Mesenchymal stem cell (in vitro differentiated cells and primary cell): Measurements from ENCODE around the gene MYO1E.

Experiments
- DNase-seq: peaks from one replicate; pipeline ENCODE4 v3.0.0-alpha.2; 2013
- H2AFZ ChIP-seq: one replicate; pipeline ENCODE4 v1.6.1; 2013; ENCODE audit warnings: low read depth, mild to moderate bottlenecking, control low read depth, inconsistent platforms, low read length, moderate library complexity
- H2AK5ac ChIP-seq: 2 replicates; pipeline ENCODE4 v1.6.1; 2013; ENCODE audit warnings: low read length, moderate library complexity, mild to moderate bottlenecking, inconsistent platforms; ENCODE audit not compliant: severe bottlenecking
- H2BK120ac ChIP-seq: one replicate; pipeline ENCODE4 v1.6.1; 2013; ENCODE audit warnings: low read depth, mild to moderate bottlenecking, inconsistent platforms, low read length, moderate library complexity
- H2BK12ac ChIP-seq, 2 experiments: one replicate each; pipeline ENCODE4 v1.6.1; 2013; ENCODE audit warnings: inconsistent platforms in 2 of 2, low read length in 2 of 2, mild to moderate bottlenecking in 2 of 2, moderate library complexity in 2 of 2, control low read depth in 1 of 2
- H2BK15ac ChIP-seq: one replicate; pipeline ENCODE4 v1.6.1; 2013; ENCODE audit warnings: mild to moderate bottlenecking, low read depth, inconsistent platforms; ENCODE audit not compliant: poor library complexity, severe bottlenecking
- H2BK5ac ChIP-seq: 2 replicates; pipeline ENCODE4 v1.6.1; 2013; ENCODE audit warnings: low read depth, mild to moderate bottlenecking, low read length, control low read depth, inconsistent platforms; ENCODE audit not compliant: poor library complexity, severe bottlenecking
- H3K14ac ChIP-seq, 2 experiments: one replicate each; pipeline ENCODE4 v1.6.1; 2013; ENCODE audit warnings: inconsistent platforms in 2 of 2, low read length in 2 of 2, control low read depth in 1 of 2, mild to moderate bottlenecking in 1 of 2, moderate library complexity in 1 of 2
- H3K18ac ChIP-seq, 2 experiments: one replicate each; pipeline ENCODE4 v1.6.1; 2013; ENCODE audit warnings: inconsistent platforms in 2 of 2, low read length in 2 of 2, control low read depth in 1 of 2, low read depth in 1 of 2, mild to moderate bottlenecking in 1 of 2
- H3K23ac ChIP-seq, 2 experiments: one replicate each; pipeline ENCODE4 v1.6.1; 2013; ENCODE audit warnings: inconsistent platforms in 2 of 2, low read length in 2 of 2, mild to moderate bottlenecking in 2 of 2, moderate library complexity in 2 of 2, control low read depth in 1 of 2
- H3K27ac ChIP-seq: 2 replicates; pipeline ENCODE4 v1.5.1; 2013; ENCODE audit warnings: mild to moderate bottlenecking, moderate library complexity, low read length, control low read depth, inconsistent platforms; ENCODE audit not compliant: poor library complexity, severe bottlenecking
- H3K27me3 ChIP-seq, 2 experiments: 2 replicates each; pipeline versions ENCODE4 v1.6.1 to v1.7.0; 2013; ENCODE audit warnings: low read length in 2 of 2, mild to moderate bottlenecking in 2 of 2, moderate library complexity in 2 of 2, control low read depth in 1 of 2, inconsistent platforms in 1 of 2; ENCODE audit not compliant: control insufficient read depth in 1 of 2, insufficient read depth in 1 of 2
- H3K36me3 ChIP-seq, 2 experiments: 2 replicates each; pipeline versions ENCODE4 v1.6.1 to v1.7.0; 2013; ENCODE audit warnings: low read length in 2 of 2, control low read depth in 1 of 2, inconsistent platforms in 1 of 2, low read depth in 1 of 2, mild to moderate bottlenecking in 1 of 2; ENCODE audit not compliant: insufficient read depth in 2 of 2, control insufficient read depth in 1 of 2
- H3K4ac ChIP-seq, 2 experiments: one replicate each; pipeline ENCODE4 v1.6.1; 2013; ENCODE audit warnings: inconsistent platforms in 2 of 2, low read length in 2 of 2, mild to moderate bottlenecking in 2 of 2, moderate library complexity in 2 of 2, control low read depth in 1 of 2, low read depth in 1 of 2
- H3K4me1 ChIP-seq: 2 replicates; pipeline ENCODE4 v1.6.1; 2013; ENCODE audit warnings: low read depth, low read length, control low read depth; ENCODE audit not compliant: control insufficient read depth, insufficient read depth
- H3K4me2 ChIP-seq: 2 replicates; pipeline ENCODE4 v1.6.1; 2013; ENCODE audit warnings: low read length, mild to moderate bottlenecking, inconsistent platforms; ENCODE audit not compliant: poor library complexity, severe bottlenecking
- H3K4me3 ChIP-seq, 2 experiments: 2 replicates each; pipeline versions ENCODE4 v1.5.1 to v1.7.0; 2013; ENCODE audit warnings: low read length in 2 of 2, mild to moderate bottlenecking in 2 of 2, control low read depth in 1 of 2, low read depth in 1 of 2; ENCODE audit not compliant: insufficient read depth in 1 of 2
- H3K79me1 ChIP-seq: replicated peaks from 2 replicates; pipeline ENCODE4 v1.6.1; 2013; ENCODE audit warnings: mild to moderate bottlenecking, control low read depth, low read length, inconsistent platforms; ENCODE audit not compliant: poor library complexity, severe bottlenecking
- H3K9ac ChIP-seq: 2 replicates; pipeline ENCODE4 v1.7.0; 2013; ENCODE audit warnings: mild to moderate bottlenecking, low read length, moderate library complexity
- H3K9me3 ChIP-seq: 2 replicates; pipeline ENCODE4 v1.7.0; 2013; ENCODE audit warnings: mild to moderate bottlenecking, low read length; ENCODE audit not compliant: control insufficient read depth
- H4K8ac ChIP-seq: one replicate; pipeline ENCODE4 v1.6.1; 2013; ENCODE audit warnings: inconsistent platforms, mild to moderate bottlenecking, low read length, moderate library complexity
- H4K91ac ChIP-seq: one replicate; pipeline ENCODE4 v1.6.1; 2013; ENCODE audit warnings: mild to moderate bottlenecking, low read length, inconsistent platforms
- WGBS: methylation state at CpG from one replicate; pipeline ENCODE4 v1.1.7; 2013; ENCODE audit warnings: mixed read lengths; 5-methylcytosine and 5-hydroxymethylcytosine counted together

The MYO1E gene

DNA sequence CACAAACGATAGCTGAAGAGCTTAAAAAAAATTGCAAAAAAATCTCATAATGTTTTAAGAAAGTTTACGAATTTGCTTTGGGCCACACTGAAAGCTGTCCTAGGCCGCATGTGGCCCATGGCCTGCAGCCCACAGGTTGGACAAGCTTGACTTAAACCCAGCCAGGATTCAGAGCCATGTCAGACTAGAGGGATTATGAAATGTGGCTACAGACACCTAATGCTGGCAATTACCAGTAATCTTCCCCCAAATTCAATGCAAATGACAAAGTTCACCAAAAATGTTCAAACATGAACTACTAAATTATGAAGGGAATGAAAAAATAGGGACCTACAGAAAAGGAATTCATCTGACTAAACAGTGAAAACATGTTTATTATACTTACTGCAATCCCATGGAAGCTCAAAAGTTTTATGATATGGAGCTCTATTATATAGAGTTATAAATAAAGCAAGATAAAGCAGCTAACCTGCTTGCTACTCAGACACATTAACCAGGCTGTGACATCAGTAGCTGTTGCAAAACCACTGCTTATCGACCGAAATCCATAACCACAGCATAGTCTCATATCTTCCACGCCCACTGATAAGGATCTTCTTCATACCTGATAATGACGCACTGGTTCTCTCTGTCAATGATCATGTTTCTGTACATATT is 116.9 kb downstream of the MYO1E start:
- Histone ChIP-seq H3K4me1 (peaks cover 5% of the 10 kb centered on the region), H4K91ac (no peak overlapping the region), H2BK5ac (no peak overlapping the region), H2BK12ac (no peak overlapping the region), H3K14ac (no peak overlapping the region), H3K27me3 (no peaks in the 10 kb centered on the region), H3K36me3 (peaks cover 30 to 98% of the 10 kb centered on the region in 2 experiments), H3K79me1 (peaks cover 32% of the 10 kb centered on the region), H3K9ac (no peak overlapping the region), H2AFZ (no peak overlapping the region), H2AK5ac (no peak overlapping the region), H3K27ac (no peak overlapping the region), H3K4me2 (no peak overlapping the region), H4K8ac (no peak overlapping the region), H3K9me3 (no peaks in the 10 kb centered on the region), H2BK120ac (no peak overlapping the region), H3K23ac (no peak overlapping the region), H2BK15ac (no peak overlapping the region), H3K4me3 (no peak overlapping the region), H3K18ac (peak overlapping the region in 1 of 2 experiments; percentile 26), H3K4ac (no peak overlapping the region)
- 91% methylated on average over 5 of the region's 7 CpGs for WGBS
- DNase-seq: no peak

- Histone ChIP-seq H3K23ac (no peak overlapping the region), H3K9ac (no peak overlapping the region), H4K8ac (no peak overlapping the region), H2BK5ac (no peak overlapping the region), H3K18ac (no peak overlapping the region), H3K27ac (no peak overlapping the region), H3K4ac (no peak overlapping the region), H2BK15ac (no peak overlapping the region), H2BK120ac (no peak overlapping the region), H2BK12ac (no peak overlapping the region), H3K4me3 (no peak overlapping the region), H3K4me1 (peaks cover 11% of the 10 kb centered on the region), H3K14ac (no peak overlapping the region), H3K9me3 (no peaks in the 10 kb centered on the region), H3K36me3 (peaks cover 25 to 90% of the 10 kb centered on the region in 2 experiments), H3K27me3 (no peaks in the 10 kb centered on the region), H4K91ac (no peak overlapping the region), H3K79me1 (peaks cover 39% of the 10 kb centered on the region), H3K4me2 (no peak overlapping the region), H2AK5ac (no peak overlapping the region), H2AFZ (no peak overlapping the region)
- 95% methylated on average over 5 of the region's 5 CpGs for WGBS
- no peak for DNase-seq
These were observed 120.5 kb downstream of the MYO1E start for GRCh38 chr15:59252137-59252536.

DNA sequence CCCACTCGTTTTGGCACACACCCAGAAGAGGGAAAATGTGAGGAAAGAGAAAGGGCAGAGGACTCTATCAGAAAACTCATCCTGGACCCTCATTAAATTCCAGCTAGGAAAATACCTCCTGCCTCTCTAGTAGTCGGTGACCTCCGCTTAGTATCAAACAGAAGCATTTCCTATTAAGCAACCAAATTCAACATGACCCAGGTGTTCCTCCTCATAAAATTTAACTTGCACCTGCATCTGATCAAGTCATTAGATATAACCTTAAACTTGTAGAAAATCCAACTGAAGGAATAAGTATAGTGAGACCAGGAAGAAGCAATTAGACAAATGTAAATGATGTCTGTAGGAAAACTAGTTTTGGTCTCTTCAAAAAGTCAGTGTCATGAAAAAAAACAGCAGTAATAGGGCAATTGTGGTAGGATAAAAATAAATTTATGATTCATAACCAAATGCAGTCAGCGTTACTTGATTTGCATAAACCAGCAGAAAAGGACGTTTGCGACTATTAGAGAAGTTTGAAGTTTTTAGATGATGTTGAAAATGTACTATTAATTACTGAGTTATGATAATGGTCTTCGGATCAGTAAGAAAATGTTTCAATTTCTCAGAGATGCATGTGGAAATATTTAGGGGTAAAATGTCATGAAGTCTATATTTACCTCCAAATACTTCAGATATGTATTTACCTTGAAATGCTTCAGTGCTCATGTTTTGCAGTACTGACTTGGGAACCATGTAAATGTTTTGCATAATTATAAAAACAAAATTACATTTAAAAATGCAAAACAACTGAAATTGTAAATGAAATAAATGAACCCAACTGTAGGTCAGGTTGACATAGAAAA is 121.4 kb downstream of the MYO1E start:
- no peak for DNase-seq
- Histone ChIP-seq H2AK5ac (peak overlapping the region; percentile 61), H3K9ac (no peak overlapping the region), H2BK120ac (no peak overlapping the region), H3K27me3 (no peaks in the 10 kb centered on the region), H2AFZ (no peak overlapping the region), H4K8ac (no peak overlapping the region), H3K9me3 (no peaks in the 10 kb centered on the region), H2BK12ac (no peak overlapping the region), H4K91ac (no peak overlapping the region), H3K23ac (no peak overlapping the region), H3K36me3 (peaks cover 24 to 90% of the 10 kb centered on the region in 2 experiments), H3K4me3 (no peak overlapping the region), H3K27ac (no peak overlapping the region), H3K4me1 (peaks cover 11% of the 10 kb centered on the region), H3K4me2 (no peak overlapping the region), H2BK15ac (no peak overlapping the region), H3K79me1 (peaks cover 40% of the 10 kb centered on the region), H2BK5ac (no peak overlapping the region), H3K14ac (no peak overlapping the region), H3K18ac (no peak overlapping the region), H3K4ac (no peak overlapping the region)
- 91% methylated on average over 7 of the region's 7 CpGs for WGBS

DNA sequence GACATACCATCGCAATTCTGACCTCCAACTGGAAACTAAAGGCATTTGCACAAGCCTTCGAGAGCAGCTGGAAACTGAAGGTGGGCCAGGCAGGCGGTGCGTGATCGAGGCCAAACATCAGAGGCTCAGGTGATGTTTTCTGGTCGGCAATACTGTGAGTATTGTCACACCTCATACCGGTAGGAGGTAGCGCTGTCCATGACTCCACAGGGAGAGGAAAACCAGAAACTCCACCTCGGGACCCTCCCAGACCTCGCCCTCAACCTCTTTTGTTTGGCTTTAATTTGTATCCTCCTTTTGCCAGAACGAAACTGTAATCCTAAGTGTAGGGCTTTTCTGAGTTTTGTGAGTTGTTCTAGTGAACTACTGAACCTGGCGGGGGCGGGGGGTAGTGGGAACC is 122.4 kb downstream of the MYO1E start:
- Histone ChIP-seq H3K79me1 (peaks cover 37% of the 10 kb centered on the region), H3K4me2 (no peak overlapping the region), H3K23ac (no peak overlapping the region), H2BK5ac (no peak overlapping the region), H2BK15ac (no peak overlapping the region), H3K4ac (no peak overlapping the region), H2AFZ (no peak overlapping the region), H4K91ac (no peak overlapping the region), H3K27ac (no peak overlapping the region), H2AK5ac (no peak overlapping the region), H3K36me3 (peaks cover 22 to 86% of the 10 kb centered on the region in 2 experiments), H3K4me3 (no peak overlapping the region), H3K27me3 (no peaks in the 10 kb centered on the region), H2BK12ac (no peak overlapping the region), H3K9ac (no peak overlapping the region), H3K14ac (no peak overlapping the region), H3K4me1 (peaks cover 11% of the 10 kb centered on the region), H3K18ac (no peak overlapping the region), H2BK120ac (no peak overlapping the region), H3K9me3 (no peaks in the 10 kb centered on the region), H4K8ac (no peak overlapping the region)
- DNase-seq: no peak
- WGBS: 91% methylated on average over 12 of the region's 13 CpGs
